DMS153 treated with DMSO at 0.1 percent for 48 hours (cell line): ENCODE results near the gene TMTC3.

ENCODE experiments used
- DNase-seq: peaks from one replicate; lab custom pipeline; 2025; ENCODE audit not compliant: unreplicated experiment; lab: John Stamatoyannopoulos, UW

Gene TMTC3

GRCh38 chr12:88223519-88223918 is 81.4 kb downstream of the TMTC3 start:
- no peak for DNase-seq

- no peak for DNase-seq
Observed at GRCh38 chr12:88225776-88226175, 83.7 kb downstream of the TMTC3 start.

- no peak for DNase-seq
Observed at GRCh38 chr12:88227263-88227662, 85.2 kb downstream of the TMTC3 start.

- no peak for DNase-seq
Observed at GRCh38 chr12:88227871-88228270, 85.8 kb downstream of the TMTC3 start.

- no peak for DNase-seq
Observed at GRCh38 chr12:88228720-88229119, 86.6 kb downstream of the TMTC3 start.

GRCh38 chr12:88230271-88230670 is 88.2 kb downstream of the TMTC3 start:
- DNase-seq = no peak

- DNase-seq = no peak
Observed at GRCh38 chr12:88235183-88235833, 93.2 kb downstream of the TMTC3 start.

- no peak for DNase-seq
Observed at GRCh38 chr12:88237954-88238353, 95.8 kb downstream of the TMTC3 start.

- no peak for DNase-seq
Observed at GRCh38 chr12:88238406-88238805, 96.3 kb downstream of the TMTC3 start.

GRCh38 chr12:88241862-88242570 is 99.9 kb downstream of the TMTC3 start:
- DNase-seq = no peak

GRCh38 chr12:88242571-88242925 is 100.4 kb downstream of the TMTC3 start:
- no peak for DNase-seq

- no peak for DNase-seq
Observed at GRCh38 chr12:88242939-88243338, 100.8 kb downstream of the TMTC3 start.

- no peak for DNase-seq
Observed at GRCh38 chr12:88243982-88244381, 101.9 kb downstream of the TMTC3 start.

- no peak for DNase-seq
Observed at GRCh38 chr12:88245905-88246304, 103.8 kb downstream of the TMTC3 start.

GRCh38 chr12:88247241-88247643 is 105.1 kb downstream of the TMTC3 start:
- no peak for DNase-seq

- no peak for DNase-seq
Observed at GRCh38 chr12:88248606-88249005, 106.5 kb downstream of the TMTC3 start.
